HG03457 (cell line): Measurements from ENCODE around the gene NECTIN3.

Source experiments
- ATAC-seq: cut with Tn5 transposase; IDR thresholded peaks from one replicate; pipeline ENCODE4 v1.9.1; 2021; ENCODE audit warnings: moderate number of reproducible peaks; ENCODE audit not compliant: unreplicated experiment

Gene NECTIN3, protein sequence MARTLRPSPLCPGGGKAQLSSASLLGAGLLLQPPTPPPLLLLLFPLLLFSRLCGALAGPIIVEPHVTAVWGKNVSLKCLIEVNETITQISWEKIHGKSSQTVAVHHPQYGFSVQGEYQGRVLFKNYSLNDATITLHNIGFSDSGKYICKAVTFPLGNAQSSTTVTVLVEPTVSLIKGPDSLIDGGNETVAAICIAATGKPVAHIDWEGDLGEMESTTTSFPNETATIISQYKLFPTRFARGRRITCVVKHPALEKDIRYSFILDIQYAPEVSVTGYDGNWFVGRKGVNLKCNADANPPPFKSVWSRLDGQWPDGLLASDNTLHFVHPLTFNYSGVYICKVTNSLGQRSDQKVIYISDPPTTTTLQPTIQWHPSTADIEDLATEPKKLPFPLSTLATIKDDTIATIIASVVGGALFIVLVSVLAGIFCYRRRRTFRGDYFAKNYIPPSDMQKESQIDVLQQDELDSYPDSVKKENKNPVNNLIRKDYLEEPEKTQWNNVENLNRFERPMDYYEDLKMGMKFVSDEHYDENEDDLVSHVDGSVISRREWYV

DNA sequence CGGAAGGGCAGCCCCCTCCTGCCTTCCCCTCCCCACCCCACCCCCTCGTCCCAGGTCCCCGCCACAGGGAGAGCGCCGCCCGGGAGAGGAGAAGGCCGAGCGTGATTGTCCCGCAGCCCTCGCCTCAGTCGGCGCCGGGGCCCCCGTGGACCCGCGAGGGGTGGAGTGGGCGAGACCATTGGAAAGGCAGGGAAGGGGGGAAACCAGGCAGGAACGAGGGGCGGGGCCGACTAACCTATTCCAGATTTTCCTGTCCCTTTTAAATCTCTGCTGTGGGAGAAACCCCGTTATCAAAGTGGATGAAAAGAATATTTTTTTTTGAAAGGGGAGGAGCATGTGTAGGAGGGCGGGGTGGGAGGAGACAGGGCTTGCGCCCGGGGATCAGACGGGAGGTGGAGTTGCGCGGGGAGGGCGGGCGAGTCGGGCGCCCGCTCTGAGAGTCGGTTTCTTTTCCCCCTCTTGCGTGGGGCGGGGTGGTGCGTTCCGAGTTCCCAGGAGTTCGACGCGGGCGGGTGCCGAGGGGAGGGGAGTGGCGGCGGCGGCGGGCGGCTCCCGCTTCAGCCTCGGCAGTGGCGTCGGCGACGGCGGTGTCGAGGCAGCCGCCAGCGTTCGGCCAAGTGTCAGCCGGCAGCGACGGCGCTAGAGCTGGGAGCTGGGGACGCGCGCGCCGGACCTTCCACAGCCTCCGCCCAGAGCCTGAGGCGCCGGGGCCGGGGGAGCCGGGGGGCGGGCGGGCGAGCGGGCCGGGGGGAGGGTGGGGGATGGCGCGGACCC lies at the start of gene NECTIN3:
TSS of gene NECTIN3 (plus strand) at position 560 of the 774 bp plus-strand sequence. CDS start at position 762, 202 bp downstream.
- no peak for ATAC-seq

GRCh38 chr3:111027868-111028267 lies 43.7 kb upstream of the NECTIN3 start:
- no peak for ATAC-seq

DNA sequence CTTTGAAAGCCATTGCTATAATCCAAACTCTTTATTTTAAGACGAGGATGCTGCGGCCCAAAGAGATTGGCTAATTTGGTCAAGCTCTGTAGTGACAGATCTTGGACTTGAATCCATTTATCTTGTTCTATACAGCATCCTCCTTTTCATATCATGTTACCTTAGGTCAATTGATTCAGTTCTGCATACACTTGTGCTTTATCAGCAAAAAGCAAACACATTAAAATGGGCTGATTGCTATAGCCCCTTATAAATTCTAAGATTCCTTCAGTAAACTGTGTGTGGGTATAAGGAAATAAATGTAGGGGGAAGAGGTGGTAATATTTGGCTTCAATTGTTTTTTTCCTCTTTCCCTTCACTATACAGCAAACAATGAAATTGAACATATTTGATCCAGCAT lies 40.1 kb upstream of the NECTIN3 start:
- ATAC-seq, result no peak

DNA sequence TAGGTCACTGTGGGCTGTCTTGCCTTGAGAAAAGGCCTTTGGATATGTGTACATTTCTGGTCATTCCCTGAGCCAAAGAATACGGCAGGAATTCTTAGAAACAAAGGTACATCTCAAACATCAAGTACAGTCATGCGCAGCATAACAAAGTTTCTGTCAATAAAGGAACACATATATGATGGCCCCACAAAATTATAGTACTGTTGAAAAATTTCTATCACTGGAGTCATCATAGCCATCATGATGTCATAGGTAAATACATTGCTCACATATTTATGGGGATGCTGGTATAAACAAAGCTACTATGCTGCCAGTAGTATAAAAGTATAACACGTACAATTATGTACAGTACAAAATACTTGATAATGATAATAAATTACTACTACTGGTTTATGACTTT lies 38.9 kb upstream of the NECTIN3 start:
- ATAC-seq, result no peak

- no peak for ATAC-seq
Observed at GRCh38 chr3:111033470-111034050, 38.1 kb upstream of the NECTIN3 start.

DNA sequence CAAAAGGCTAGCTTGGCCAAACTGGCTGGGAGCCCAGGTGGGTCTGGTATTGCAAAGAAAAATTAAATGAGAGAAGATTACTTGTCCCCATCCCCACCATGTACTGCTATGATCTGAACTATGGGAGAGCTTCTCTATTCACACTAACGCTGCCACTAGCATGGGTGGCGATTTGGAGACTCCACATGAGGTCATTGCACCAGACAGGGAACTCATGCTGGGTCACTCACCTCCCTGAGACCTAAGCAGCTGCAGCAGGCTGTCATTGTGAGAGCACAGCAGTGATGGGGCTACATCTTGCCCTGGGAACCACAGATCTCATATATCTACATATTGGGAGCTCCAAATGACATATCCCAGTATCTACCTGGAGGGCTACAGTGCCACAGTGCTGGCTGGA lies 36.3 kb upstream of the NECTIN3 start:
- no peak for ATAC-seq

GRCh38 chr3:111035902-111036301 lies 35.7 kb upstream of the NECTIN3 start:
- no peak for ATAC-seq

DNA sequence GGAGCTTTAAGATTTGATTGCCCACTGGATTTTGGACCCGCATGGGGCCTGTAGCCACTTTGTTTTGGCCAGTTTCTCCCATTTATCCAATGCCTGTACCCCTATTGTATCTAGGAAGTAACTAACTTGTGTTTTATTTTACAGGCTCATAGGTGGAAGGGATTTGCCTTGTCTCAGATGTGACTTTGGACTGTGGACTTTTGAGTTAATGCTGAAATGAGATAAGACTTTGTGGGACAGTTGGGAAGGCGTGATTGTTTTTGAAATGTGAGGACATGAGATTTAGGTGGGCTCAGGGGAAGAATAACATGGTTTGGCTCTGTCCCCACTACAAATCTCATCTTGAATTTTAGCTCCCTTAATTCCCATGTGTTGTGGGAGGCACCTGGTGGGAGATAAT lies 30.7 kb upstream of the NECTIN3 start:
- ATAC-seq, result no peak

GRCh38 chr3:111045564-111045963 lies 26.1 kb upstream of the NECTIN3 start:
- no peak for ATAC-seq

- no peak for ATAC-seq
Observed at GRCh38 chr3:111047042-111047441, 24.6 kb upstream of the NECTIN3 start.

DNA sequence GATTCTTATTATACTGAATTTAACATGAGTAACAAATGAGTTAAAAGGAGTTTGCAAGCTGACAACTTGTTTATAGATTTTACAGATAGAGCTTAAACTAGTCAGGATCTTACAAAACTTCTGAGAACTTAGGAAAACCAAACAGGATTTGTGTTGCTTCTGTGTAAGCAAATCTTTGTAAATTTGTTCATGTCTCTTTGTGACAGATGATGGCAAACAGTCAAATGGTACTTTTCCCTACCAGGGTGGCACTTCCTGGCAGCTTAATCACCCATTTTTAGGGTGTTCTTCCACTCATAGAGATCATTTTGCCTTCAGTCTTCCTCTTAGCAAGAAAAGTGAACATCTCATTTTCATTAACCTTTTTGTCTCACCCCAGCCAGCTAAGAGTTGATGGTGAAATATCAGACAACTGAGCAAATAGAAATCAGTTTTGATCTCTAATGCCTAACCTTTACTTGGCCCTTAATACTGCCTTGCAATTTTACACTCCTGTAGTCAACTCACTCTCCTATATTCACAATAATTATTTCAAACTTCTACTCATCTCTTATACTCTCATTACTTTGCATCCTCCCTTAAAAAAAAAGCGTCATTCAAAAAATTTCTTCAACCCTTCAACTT lies 23.7 kb upstream of the NECTIN3 start:
- no peak for ATAC-seq

DNA sequence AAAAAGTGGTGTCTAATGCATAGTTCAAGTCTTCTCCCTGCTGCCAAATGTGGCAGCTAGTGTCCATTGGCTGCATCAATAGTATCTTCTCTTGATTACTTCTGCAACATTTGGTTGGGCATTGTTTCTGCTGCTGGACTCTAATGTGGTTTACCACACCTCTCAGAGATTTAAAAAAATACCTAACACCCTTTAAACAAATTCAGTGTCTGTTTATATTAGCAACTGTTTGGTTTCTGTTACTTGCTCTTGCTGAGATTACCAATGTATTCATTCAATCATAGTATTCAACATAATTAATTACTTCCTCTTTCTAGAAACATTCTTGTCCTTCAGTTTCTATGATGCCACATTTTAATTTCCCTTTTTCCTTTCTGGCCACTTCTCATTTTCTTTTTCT lies 20.3 kb upstream of the NECTIN3 start:
- no peak for ATAC-seq

DNA sequence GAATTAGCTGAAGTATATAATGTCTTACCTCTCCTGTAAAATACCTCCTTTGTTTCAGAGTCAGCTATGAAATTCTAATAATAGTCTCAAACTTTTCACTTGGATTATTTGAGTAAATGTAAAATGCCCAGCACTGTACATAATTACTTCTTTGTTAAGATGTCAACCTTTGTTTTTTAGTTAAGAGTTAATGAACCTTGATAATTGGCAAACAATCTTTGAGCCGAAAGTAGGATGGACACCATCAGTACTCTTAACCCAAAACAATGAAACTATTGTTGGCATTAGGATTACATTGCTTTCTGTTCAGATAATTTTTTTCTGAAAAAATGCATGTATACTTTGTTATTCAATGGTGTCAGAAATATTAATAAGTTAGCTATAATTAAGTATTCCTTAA lies 3.0 kb upstream of the NECTIN3 start:
- ATAC-seq, result no peak

- no peak for ATAC-seq
Observed at GRCh38 chr3:111069974-111070771, 1.4 kb upstream of the NECTIN3 start.

- ATAC-seq, result no peak
Observed at GRCh38 chr3:111070772-111071256, 802 bp upstream of the NECTIN3 start.

DNA sequence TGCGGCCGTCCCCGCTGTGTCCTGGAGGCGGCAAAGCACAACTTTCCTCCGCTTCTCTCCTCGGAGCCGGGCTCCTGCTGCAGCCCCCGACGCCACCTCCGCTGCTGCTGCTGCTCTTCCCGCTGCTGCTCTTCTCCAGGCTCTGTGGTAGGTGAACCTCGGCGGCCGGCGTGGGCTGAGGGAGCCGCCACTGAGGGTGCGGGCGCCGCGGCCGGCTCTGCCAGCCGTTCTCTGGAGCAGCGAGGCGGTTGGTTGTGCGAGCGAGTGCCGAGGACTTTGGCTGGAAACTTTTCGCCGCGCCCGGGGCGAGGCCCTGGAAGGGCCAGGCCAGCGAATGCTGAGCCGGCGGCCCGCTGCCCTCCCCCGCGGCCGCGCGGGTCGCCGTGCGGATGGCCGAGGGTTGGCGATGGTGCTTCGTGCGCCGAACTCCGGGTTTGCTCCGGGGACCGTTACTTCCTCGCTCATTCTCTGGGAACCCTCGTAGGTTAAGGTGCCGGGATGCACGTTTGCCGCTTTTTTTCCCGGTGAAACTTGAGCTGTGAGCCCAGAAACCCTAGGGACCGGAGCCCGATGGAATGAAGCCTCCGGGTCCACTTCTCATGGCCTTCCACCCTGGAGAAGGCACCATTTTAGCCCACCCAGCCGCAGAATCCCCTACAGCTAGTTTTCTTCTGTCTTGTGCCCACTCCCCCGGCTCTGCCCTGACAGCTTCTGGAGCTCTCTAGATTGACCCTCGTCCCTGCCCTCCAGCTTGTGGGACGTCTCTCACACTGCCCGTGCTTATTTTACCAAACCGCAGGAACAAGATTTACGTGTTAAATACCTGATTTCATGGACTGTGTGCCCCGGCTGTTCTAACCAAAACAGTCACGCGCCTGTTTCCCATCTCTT lies 660 bp downstream of the NECTIN3 start:
- ATAC-seq, result no peak

DNA sequence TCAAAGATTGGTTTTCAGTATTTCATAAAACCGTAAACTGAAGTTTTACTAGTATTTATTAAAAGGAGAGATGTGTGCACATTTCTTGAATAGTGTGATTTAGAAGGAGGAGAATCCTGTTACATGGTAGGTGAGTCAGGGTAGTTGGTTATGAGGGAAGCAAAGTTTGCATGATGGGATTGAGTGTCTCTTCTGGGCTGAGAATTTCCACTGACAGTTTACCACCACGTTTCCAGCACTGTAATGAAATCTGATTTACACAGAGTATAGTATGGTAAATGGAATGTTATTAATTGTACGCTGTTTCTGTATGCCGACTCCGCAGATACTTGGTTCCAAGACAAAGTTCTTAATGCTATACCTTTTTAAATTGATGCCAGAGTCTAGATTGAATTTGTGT lies 1.6 kb downstream of the NECTIN3 start:
- ATAC-seq, result no peak

- no peak for ATAC-seq
Observed at GRCh38 chr3:111076732-111077131, 5.1 kb downstream of the NECTIN3 start.

- no peak for ATAC-seq
Observed at GRCh38 chr3:111077369-111077768, 5.8 kb downstream of the NECTIN3 start.
